GM12891 (cell line): ENCODE results near the gene NOL7. TPM values are rescaled to one million over a fixed set of nuclear protein-coding genes. Genes with fewer than 3 reads are reported as not detected.

Experiments used
- DNase-seq: peaks from one replicate; pipeline ENCODE4 v3.0.0; 2011; ENCODE audit warnings: low spot score; ENCODE audit not compliant: insufficient read length
- FAIRE-seq: peaks from 2 replicates; lab custom pipeline; 2011; peaks lifted over from hg19 to GRCh38; lab: Jason Lieb, UNC
- PAX5 ChIP-seq: IDR thresholded peaks from 2 replicates; pipeline ENCODE4 v1.6.1; 2011; ENCODE audit warnings: low read length, moderate library complexity, mild to moderate bottlenecking; ENCODE audit not compliant: insufficient read depth, severe bottlenecking
- POLR2A ChIP-seq: IDR thresholded peaks from 2 replicates; pipeline ENCODE4 v1.6.1; 2011; ENCODE audit warnings: low read depth, low read length, control low read depth
- POLR2AphosphoS5 ChIP-seq: IDR thresholded peaks from 2 replicates; pipeline ENCODE4 v1.6.1; 2011; ENCODE audit warnings: low read depth, low read length, control low read depth
- POU2F2 ChIP-seq: IDR thresholded peaks from 2 replicates; pipeline ENCODE4 v1.6.1; 2011; ENCODE audit warnings: low read depth, mild to moderate bottlenecking, control low read depth, low read length, moderate library complexity
- SPI1 ChIP-seq: IDR thresholded peaks from 2 replicates; pipeline ENCODE4 v1.6.1; 2011; ENCODE audit warnings: low read depth, low read length, control low read depth
- TAF1 ChIP-seq: IDR thresholded peaks from 2 replicates; pipeline ENCODE4 v1.6.1; 2011; ENCODE audit warnings: low read depth, low read length, control low read depth
- polyA plus RNA-seq: library from polyadenylated mRNA; unstranded; fragments of >200 nt; gene quantifications from one replicate; pipeline ENCODE4 v1.2.1, GENCODE V29; 2012; ENCODE audit warnings: low read depth, missing spikeins, inconsistent platforms; ENCODE audit not compliant: missing spikeins

Gene NOL7
- 79.9 TPM for polyA plus RNA-seq

DNA sequence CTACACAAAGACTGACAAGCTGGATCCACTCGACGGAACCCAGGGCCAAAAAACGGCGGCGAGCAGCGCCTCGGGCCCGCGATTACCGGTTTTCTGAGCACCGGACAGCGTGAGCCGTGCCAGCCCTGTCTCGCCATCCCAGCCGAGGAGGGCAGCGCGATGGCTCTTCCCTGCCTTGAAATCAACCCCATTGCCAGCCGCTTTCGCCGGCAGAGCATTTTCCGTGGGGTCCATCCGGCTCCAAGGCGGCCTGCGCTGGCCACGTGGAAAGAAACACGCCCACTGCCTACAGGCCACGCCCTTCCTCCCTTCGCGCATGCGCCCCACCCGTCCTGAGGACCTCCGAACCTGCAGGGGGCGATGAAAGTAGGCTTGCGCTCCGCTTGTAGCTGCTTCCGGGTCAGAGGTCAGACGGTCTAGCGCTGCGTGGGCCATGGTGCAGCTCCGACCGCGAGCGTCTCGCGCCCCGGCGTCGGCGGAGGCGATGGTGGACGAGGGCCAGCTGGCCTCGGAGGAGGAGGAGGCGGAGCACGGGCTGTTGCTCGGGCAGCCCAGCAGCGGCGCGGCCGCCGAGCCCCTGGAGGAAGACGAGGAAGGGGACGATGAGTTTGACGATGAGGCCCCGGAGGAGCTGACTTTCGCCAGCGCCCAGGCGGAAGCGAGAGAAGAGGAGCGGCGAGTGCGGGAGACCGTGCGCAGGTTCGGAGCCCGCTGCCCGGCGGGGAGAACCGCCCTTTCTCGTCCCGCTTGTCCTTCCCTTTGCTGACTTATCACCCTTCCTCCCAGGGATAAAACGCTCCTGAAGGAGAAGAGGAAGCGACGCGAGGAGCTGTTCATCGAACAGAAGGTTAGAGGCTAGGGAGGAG, at the start of gene NOL7:
Gene NOL7 (plus strand): TSS at position 410 of the 866 bp plus-strand sequence. CDS start 24 bp downstream, at position 434.
- peak; percentile 92 for DNase-seq
- peak; percentile 99 for FAIRE-seq
- no peak for TF ChIP-seq SPI1
- peak; percentile 94 for TF ChIP-seq POLR2AphosphoS5
- peak; percentile 92 for TF ChIP-seq POLR2A
- peak; percentile 99 for TF ChIP-seq TAF1
- TF ChIP-seq POU2F2 = peak; percentile 60; the same call in 1 of the 2 replicates
- no peak for TF ChIP-seq PAX5

DNA sequence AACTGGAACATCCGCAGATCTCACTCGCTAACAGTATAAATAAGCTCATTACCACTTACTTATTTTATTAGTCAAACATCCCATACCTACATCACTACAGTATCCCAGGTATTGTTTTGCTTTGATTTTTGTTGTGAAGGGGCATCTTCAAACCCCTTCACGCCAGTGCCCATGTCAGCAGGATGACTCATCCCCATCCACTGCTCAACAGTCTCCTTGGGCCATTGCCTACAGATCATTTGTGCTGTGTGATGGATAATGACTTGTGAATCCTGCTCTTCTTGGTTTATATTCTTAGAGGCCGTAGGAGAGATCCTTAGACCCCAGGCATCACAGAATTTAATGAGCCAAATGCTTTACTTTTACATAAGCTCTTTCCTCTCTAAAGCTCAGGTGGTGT, 49.2 kb upstream of the NOL7 start:
- no peak for TF ChIP-seq POLR2AphosphoS5
- TF ChIP-seq POLR2A = no peak
- no peak for TF ChIP-seq POU2F2
- TF ChIP-seq TAF1 = no peak
- TF ChIP-seq SPI1 = no peak
- TF ChIP-seq PAX5 = no peak
- no peak for FAIRE-seq
- DNase-seq = no peak

DNA sequence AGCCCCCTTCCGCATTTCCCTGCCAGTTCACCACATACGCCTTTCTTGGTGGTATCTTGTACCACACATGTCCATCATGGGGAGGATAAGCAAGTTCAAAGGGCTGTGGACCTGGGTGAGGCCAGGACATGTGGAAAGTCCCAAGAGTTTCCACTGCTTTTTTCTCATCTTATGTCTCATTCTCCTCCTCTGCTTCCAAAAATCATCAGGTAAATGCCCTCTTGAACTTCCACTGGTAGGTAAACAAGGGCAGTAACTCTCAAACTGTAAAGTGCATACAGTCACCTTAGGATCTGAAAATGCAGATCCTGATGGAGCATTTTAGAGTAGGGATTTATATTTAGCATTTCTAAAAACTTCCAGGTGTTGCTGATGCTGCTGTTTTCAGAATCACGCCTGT, 48.6 kb upstream of the NOL7 start:
- no peak for DNase-seq
- FAIRE-seq = no peak
- TF ChIP-seq POLR2AphosphoS5 (no peak), TAF1 (no peak)

GRCh38 chr6:13568970-13569369, 46.2 kb upstream of the NOL7 start:
- TF ChIP-seq PAX5 (no peak), POU2F2 (no peak), POLR2A (no peak), SPI1 (no peak), POLR2AphosphoS5 (no peak), TAF1 (no peak)
- FAIRE-seq = no peak
- DNase-seq = no peak

DNA sequence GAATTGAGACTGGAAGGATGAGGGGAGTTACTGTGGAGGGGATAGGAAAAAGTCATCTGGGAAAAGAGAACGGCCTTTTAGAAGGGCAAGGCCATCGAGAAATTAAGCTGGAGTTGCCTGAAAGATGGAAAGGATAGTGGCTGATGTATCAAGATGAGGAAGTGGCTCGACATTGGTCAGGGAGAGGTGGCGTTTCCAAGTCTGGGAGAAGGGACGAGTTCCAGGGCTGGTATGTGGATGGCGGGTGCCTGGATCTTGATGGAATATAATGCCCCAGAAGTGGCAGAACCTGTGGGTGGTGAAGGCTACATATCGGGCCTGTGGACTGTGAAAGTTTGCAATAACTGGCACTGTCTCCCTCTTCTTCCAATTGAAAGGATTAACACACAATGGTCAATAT, 42.9 kb upstream of the NOL7 start:
- no peak for TF ChIP-seq TAF1
- no peak for TF ChIP-seq POLR2AphosphoS5
- TF ChIP-seq PAX5 = no peak
- no peak for TF ChIP-seq POU2F2
- TF ChIP-seq SPI1 = no peak
- FAIRE-seq (no peak), DNase-seq (no peak)

DNA sequence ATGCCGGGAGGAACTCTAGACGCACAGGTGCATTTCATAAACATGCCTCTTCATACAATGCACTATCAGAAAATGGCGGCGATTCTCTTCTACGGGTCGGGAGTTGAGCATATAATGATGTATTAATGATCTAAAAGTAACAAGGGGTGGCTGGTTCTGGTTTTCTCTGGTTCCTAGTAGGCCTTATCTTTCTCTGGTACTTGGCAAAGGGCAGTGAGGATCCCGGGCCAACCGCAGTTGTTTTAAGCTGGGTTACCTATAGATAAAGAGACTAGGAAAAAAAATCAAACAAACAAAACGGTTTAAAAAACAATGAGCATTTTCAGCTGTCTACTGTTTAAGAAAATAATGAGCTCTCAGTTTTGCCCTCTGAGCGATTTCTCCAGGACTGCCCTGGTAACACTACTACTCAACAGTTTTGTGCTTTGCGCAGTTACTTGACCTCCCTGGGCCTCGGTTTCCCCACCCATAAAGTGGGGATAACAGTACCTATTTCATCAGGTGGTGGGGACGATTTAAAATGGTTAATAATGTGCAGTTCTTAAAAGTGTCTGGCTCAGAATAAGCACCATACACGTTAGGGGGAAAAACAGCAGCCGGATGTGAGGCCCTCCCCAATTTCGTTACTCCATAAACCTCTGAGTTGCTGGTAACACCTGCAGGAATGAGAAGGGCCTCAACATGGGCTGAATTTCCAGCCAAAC, 42.0 kb upstream of the NOL7 start:
- DNase-seq (no peak), FAIRE-seq (no peak)
- TF ChIP-seq POU2F2 (no peak), POLR2A (no peak), PAX5 (no peak), TAF1 (no peak), POLR2AphosphoS5 (no peak), SPI1 (no peak)

- FAIRE-seq = peak; percentile 79
These were observed 41.4 kb upstream of the NOL7 start for GRCh38 chr6:13573669-13574110.

DNA sequence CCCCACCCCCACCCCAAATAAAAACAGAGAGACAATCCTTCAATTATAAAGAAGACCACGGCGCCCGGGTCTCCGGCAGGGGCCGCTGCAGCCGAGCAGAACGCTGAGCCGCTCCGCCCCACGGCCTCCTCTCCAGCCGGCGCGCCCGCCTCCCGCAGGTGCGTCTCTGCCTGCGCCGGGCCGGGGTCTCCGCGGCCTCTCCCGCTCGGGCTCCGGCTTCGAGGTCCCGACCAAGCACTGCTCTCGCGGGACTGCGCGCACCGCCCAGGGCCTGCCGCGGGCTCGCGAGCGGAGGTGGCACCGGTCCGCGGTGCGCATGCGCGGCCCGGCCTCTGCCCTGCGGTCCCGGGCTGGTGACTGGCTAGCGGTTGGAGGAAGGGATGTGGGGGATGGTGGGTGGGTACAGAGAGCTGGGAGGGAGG, 41.0 kb upstream of the NOL7 start:
- TF ChIP-seq POU2F2 (0 out of 2 replicates have a peak, but pooled peaks have one; percentile 9), SPI1 (no peak), TAF1 (peak; percentile 12; the same call in 1 of the 2 replicates), POLR2A (no peak; the same call in 1 of the 2 replicates), PAX5 (no peak), POLR2AphosphoS5 (peak; percentile 32; the same call in 1 of the 2 replicates)
- FAIRE-seq (peak; percentile 97), DNase-seq (peak; percentile 93)

More at GRCh38 chr6:13573669-13574110, 41.4 kb upstream of the NOL7 start:
- DNase-seq = no peak
- no peak for TF ChIP-seq SPI1
- no peak for TF ChIP-seq PAX5
- no peak for TF ChIP-seq POU2F2
- no peak for TF ChIP-seq POLR2AphosphoS5
- no peak for TF ChIP-seq TAF1
- no peak for TF ChIP-seq POLR2A

- TF ChIP-seq POLR2AphosphoS5 = peak; percentile 74
- TF ChIP-seq TAF1 = no peak; the same call in none of the 2 replicates
- peak; percentile 75 for TF ChIP-seq POLR2A
- peak; percentile 57 for DNase-seq
- FAIRE-seq = no peak
These were observed 40.4 kb upstream of the NOL7 start, which contains the start of gene SIRT5 for GRCh38 chr6:13574571-13575376. SIRT5 (plus strand) TSS chr6:13574601; CDS start chr6:13584111, 9,510 bp downstream.
